HG02884 (cell line): ENCODE results near the gene TPST1.
"Not testable (repeated sequence)": the region's sequence is repeated elsewhere in the genome, so short reads cannot be mapped to it uniquely, and the experiment has no call there.

ENCODE experiments used
- ATAC-seq: cut with Tn5 transposase; IDR thresholded peaks from one replicate; pipeline ENCODE4 v1.9.1; 2021; ENCODE audit warnings: mild to moderate bottlenecking, moderate library complexity; ENCODE audit not compliant: unreplicated experiment

TPST1 gene

GRCh38 chr7:66324985-66325384 is 119.9 kb downstream of the TPST1 start:
- ATAC-seq, result not testable (repeated sequence)

- no peak for ATAC-seq
Observed at GRCh38 chr7:66326501-66327215, 121.5 kb downstream of the TPST1 start.

- ATAC-seq, result no peak
Observed at GRCh38 chr7:66330961-66331360, 125.8 kb downstream of the TPST1 start.

GRCh38 chr7:66331883-66332282 is 126.7 kb downstream of the TPST1 start:
- ATAC-seq, result no peak

GRCh38 chr7:66333443-66333842 is 128.3 kb downstream of the TPST1 start:
- ATAC-seq, result no peak

- no peak for ATAC-seq
Observed at GRCh38 chr7:66335318-66335717, 130.2 kb downstream of the TPST1 start.

- no peak for ATAC-seq
Observed at GRCh38 chr7:66336760-66337159, 131.6 kb downstream of the TPST1 start.

- no peak for ATAC-seq
Observed at GRCh38 chr7:66339141-66339540, 134.0 kb downstream of the TPST1 start.

GRCh38 chr7:66344166-66344565 is 139.0 kb downstream of the TPST1 start:
- ATAC-seq, result no peak

GRCh38 chr7:66348531-66348930 is 143.4 kb downstream of the TPST1 start:
- ATAC-seq, result no peak

- no peak for ATAC-seq
Observed at GRCh38 chr7:66348959-66349358, 143.8 kb downstream of the TPST1 start.

- ATAC-seq, result no peak
Observed at GRCh38 chr7:66352071-66352470, 146.9 kb downstream of the TPST1 start.

- ATAC-seq, result no peak
Observed at GRCh38 chr7:66353547-66353946, 148.4 kb downstream of the TPST1 start.

- no peak for ATAC-seq
Observed at GRCh38 chr7:66355756-66356155, 150.6 kb downstream of the TPST1 start.

- no peak for ATAC-seq
Observed at GRCh38 chr7:66356277-66356721, 151.2 kb downstream of the TPST1 start.

- ATAC-seq, result no peak
Observed at GRCh38 chr7:66357087-66357486, 152.0 kb downstream of the TPST1 start.

GRCh38 chr7:66359656-66360211 is 154.6 kb downstream of the TPST1 start:
- ATAC-seq, result no peak

GRCh38 chr7:66362136-66362535 is 157.0 kb downstream of the TPST1 start:
- ATAC-seq, result no peak

GRCh38 chr7:66363635-66364034 is 158.5 kb downstream of the TPST1 start:
- no peak for ATAC-seq

- ATAC-seq, result not testable (repeated sequence)
Observed at GRCh38 chr7:66365031-66365430, 159.9 kb downstream of the TPST1 start.

GRCh38 chr7:66371096-66371824 is 166.1 kb downstream of the TPST1 start:
- ATAC-seq, result no peak
